Loucy (cell line): ENCODE measurements around the gene SPP1.

Source experiments
- H2AFZ ChIP-seq: fragments of 200-600 bp; sonication (generic); 2 replicates; pipeline ENCODE4 v1.6.0; 2016; ENCODE audit warnings: antibody characterized with exemption, mild to moderate bottlenecking, low read length, moderate library complexity
- H3F3A ChIP-seq: fragments of 200-600 bp; 2 replicates; pipeline ENCODE4 v1.6.0; 2016; ENCODE audit warnings: antibody characterized with exemption, low read depth, mild to moderate bottlenecking
- H3K27me3 ChIP-seq: fragments of 200-600 bp; sonication (generic); 2 replicates; pipeline ENCODE4 v1.6.1; 2014; ENCODE audit warnings: low read length, mild to moderate bottlenecking; ENCODE audit not compliant: insufficient read depth, poor library complexity, severe bottlenecking
- H3K36me3 ChIP-seq: fragments of 200-600 bp; sonication (generic); 2 replicates; pipeline ENCODE4 v1.6.1; 2016; ENCODE audit warnings: low read length; ENCODE audit not compliant: insufficient read depth
- H3K4me1 ChIP-seq: fragments of 200-600 bp; sonication (generic); 2 replicates; pipeline ENCODE4 v1.5.1; 2014; ENCODE audit warnings: low read length, mild to moderate bottlenecking; ENCODE audit not compliant: insufficient read depth, poor library complexity, severe bottlenecking
- H3K4me2 ChIP-seq: fragments of 200-600 bp; sonication (generic); 2 replicates; pipeline ENCODE4 v1.6.0; 2014; ENCODE audit warnings: antibody characterized with exemption, low read length, low read depth, mild to moderate bottlenecking; ENCODE audit not compliant: poor library complexity, severe bottlenecking
- H3K4me3 ChIP-seq: fragments of 200-600 bp; sonication (generic); 2 replicates; pipeline ENCODE4 v1.5.1; 2014; ENCODE audit warnings: low read length, mild to moderate bottlenecking, mixed read lengths; ENCODE audit not compliant: poor library complexity, severe bottlenecking
- H3K79me2 ChIP-seq: fragments of 200-600 bp; sonication (generic); 2 replicates; pipeline ENCODE4 v1.6.1; 2014; ENCODE audit warnings: low read length; ENCODE audit not compliant: insufficient read depth
- H3K9ac ChIP-seq: fragments of 200-600 bp; sonication (generic); 2 replicates; pipeline ENCODE4 v1.6.0; 2014; ENCODE audit warnings: mild to moderate bottlenecking, low read depth, low read length, moderate library complexity; ENCODE audit not compliant: poor library complexity, severe bottlenecking
- H3K9me2 ChIP-seq: fragments of 200-600 bp; sonication (generic); replicated peaks from 2 replicates; pipeline ENCODE4 v1.6.1; 2016; ENCODE audit warnings: low read depth, low read length, mixed read lengths
- H3K9me3 ChIP-seq: fragments of 200-600 bp; sonication (generic); 2 replicates; pipeline ENCODE4 v1.6.1; 2014; ENCODE audit warnings: mild to moderate bottlenecking, antibody characterized with exemption, low read length, low read depth; ENCODE audit not compliant: insufficient read depth
- H4K20me1 ChIP-seq: fragments of 200-600 bp; sonication (generic); 2 replicates; pipeline ENCODE4 v1.6.0; 2014; ENCODE audit warnings: antibody characterized with exemption, low read length, mild to moderate bottlenecking; ENCODE audit not compliant: insufficient read depth, poor library complexity, severe bottlenecking
- EZH2phosphoT487 ChIP-seq: fragments of 200-600 bp; IDR thresholded peaks from 2 replicates; pipeline ENCODE4 v1.6.1; 2018; ENCODE audit warnings: antibody characterized with exemption, mild to moderate bottlenecking, moderate library complexity, borderline replicate concordance
- TF ChIP-seq, protein P1 (sequence below): fragments of 200-600 bp; sonication (generic); conservative IDR thresholded peaks from 2 replicates; pipeline ENCODE4 v1.5.1; 2014; ENCODE audit warnings: mild to moderate bottlenecking, antibody characterized with exemption, low read length

SPP1 gene

DNA sequence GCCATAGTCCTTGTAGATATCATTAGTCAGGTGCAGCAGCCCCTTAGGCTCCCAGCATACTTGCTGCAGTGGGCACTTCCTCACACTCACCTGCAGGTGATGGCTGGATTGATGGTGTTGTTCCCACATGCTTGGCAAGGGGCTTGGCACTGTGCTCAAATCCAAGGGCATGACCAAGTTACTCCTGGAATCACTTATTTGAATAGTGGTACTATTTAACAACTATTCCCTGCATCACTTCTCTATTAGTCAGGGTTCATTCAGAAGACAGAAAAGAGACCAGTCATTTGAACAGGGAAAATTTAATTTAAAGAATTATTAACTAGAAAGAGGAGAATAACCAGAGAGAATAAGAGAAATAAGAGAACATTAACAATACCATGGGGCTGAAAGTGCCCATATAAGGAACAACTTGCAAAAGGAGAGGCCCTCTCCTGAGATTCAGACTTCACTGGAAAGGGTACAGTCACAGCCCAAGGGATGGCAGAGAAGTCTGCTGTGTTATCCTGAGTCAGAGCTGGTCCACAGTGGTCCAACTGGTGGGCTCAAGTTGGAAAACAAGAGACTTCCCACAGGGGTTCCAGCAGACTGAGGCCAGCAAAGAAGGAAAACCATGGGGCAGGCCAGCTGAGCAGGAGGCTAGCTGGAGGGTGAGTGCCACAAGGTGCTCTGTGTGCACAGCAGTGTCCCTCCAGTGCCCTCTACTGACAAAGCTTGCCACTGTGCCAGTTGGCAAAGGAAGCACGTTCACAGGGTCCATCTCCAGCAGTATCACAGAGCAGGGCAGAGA is 9.8 kb downstream of the SPP1 start:
- no peak for TF ChIP-seq EZH2phosphoT487
- TF ChIP-seq, protein P1, sequence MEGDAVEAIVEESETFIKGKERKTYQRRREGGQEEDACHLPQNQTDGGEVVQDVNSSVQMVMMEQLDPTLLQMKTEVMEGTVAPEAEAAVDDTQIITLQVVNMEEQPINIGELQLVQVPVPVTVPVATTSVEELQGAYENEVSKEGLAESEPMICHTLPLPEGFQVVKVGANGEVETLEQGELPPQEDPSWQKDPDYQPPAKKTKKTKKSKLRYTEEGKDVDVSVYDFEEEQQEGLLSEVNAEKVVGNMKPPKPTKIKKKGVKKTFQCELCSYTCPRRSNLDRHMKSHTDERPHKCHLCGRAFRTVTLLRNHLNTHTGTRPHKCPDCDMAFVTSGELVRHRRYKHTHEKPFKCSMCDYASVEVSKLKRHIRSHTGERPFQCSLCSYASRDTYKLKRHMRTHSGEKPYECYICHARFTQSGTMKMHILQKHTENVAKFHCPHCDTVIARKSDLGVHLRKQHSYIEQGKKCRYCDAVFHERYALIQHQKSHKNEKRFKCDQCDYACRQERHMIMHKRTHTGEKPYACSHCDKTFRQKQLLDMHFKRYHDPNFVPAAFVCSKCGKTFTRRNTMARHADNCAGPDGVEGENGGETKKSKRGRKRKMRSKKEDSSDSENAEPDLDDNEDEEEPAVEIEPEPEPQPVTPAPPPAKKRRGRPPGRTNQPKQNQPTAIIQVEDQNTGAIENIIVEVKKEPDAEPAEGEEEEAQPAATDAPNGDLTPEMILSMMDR, result peak; percentile 89
- H3K4me2 ChIP-seq, result no peak overlapping the region
- H2AFZ ChIP-seq, result peak overlapping the region; percentile 59
- no peaks in the 10 kb centered on the region for H4K20me1 ChIP-seq
- no peaks in the 10 kb centered on the region for H3K27me3 ChIP-seq
- H3K9me3 ChIP-seq, result no peaks in the 10 kb centered on the region
- no peaks in the 10 kb centered on the region for H3K9me2 ChIP-seq
- no peak overlapping the region for H3K9ac ChIP-seq
- H3F3A ChIP-seq, result no peaks in the 10 kb centered on the region
- H3K4me3 ChIP-seq, result no peak overlapping the region
- H3K36me3 ChIP-seq, result no peaks in the 10 kb centered on the region
- no peaks in the 10 kb centered on the region for H3K79me2 ChIP-seq
- H3K4me1 ChIP-seq, result no peaks in the 10 kb centered on the region

DNA sequence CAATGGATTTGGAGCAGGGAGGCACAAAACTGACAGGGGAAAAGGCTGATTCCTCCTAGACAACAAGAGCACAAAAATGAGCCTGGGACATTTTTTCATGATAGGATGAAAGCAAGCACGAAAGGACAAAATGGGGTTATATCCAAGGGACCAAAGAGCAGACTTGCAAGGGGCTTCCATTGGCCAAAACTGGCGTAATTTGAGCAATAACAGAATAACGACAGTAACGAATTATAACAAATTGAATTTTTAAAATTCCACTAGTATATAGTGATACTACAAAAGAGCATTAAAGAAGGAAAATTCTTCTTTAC is 10.3 kb downstream of the SPP1 start:
- TF ChIP-seq, protein P1, result no peak
- TF ChIP-seq EZH2phosphoT487, result no peak
- Histone ChIP-seq H2AFZ (peak overlapping the region; percentile 59), H3K4me2 (no peak overlapping the region), H3K9me2 (no peaks in the 10 kb centered on the region), H3K9me3 (no peaks in the 10 kb centered on the region), H3K4me1 (no peaks in the 10 kb centered on the region), H3K27me3 (no peaks in the 10 kb centered on the region), H3K9ac (no peak overlapping the region), H3K79me2 (no peaks in the 10 kb centered on the region), H3K4me3 (no peak overlapping the region), H3K36me3 (no peaks in the 10 kb centered on the region), H3F3A (no peaks in the 10 kb centered on the region), H4K20me1 (no peaks in the 10 kb centered on the region)

DNA sequence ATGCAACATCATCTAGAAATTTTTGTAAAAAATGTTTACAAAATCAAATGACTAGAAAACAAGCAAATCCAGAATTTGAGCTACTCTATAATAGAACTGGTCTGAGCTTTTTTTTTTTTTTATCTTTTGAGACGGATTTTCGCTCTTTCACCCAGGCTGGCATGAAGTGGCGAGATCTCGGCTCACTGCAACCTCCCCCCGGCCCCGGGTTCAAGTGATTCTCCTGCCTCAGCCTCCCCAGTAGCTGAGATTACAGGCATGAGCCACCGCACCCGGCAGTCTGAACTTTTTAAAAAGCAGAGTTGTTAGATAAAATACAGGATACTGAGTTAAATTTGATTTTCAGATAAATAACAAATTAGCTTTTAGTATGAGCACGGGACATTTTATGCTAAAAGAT is 11.0 kb downstream of the SPP1 start:
- H3K36me3 ChIP-seq, result no peaks in the 10 kb centered on the region
- no peaks in the 10 kb centered on the region for H3K27me3 ChIP-seq
- no peaks in the 10 kb centered on the region for H3K4me1 ChIP-seq
- H4K20me1 ChIP-seq, result no peaks in the 10 kb centered on the region
- no peak overlapping the region for H3K4me2 ChIP-seq
- no peak overlapping the region for H3K4me3 ChIP-seq
- no peaks in the 10 kb centered on the region for H3K79me2 ChIP-seq
- H3F3A ChIP-seq, result no peaks in the 10 kb centered on the region
- no peaks in the 10 kb centered on the region for H3K9me2 ChIP-seq
- no peak for TF ChIP-seq EZH2phosphoT487
- TF ChIP-seq, protein P1, result no peak
- no peak overlapping the region for H3K9ac ChIP-seq
- H3K9me3 ChIP-seq, result no peaks in the 10 kb centered on the region
- H2AFZ ChIP-seq, result no peak overlapping the region; the same call in 1 of the 2 replicates
